DLD1 (cell line): ENCODE results near the gene RTP5.

Source experiments
- in situ Hi-C: cut with HindIII; loops from 2 replicates; pipeline ENCODE4 v1.10.0; 2017; ENCODE audit warnings: low sequenced_read_pairs

The RTP5 gene

GRCh38 chr2:241857041-241857541 lies 12.4 kb upstream of the RTP5 start:
- in situ Hi-C loops = no loop called here

DNA sequence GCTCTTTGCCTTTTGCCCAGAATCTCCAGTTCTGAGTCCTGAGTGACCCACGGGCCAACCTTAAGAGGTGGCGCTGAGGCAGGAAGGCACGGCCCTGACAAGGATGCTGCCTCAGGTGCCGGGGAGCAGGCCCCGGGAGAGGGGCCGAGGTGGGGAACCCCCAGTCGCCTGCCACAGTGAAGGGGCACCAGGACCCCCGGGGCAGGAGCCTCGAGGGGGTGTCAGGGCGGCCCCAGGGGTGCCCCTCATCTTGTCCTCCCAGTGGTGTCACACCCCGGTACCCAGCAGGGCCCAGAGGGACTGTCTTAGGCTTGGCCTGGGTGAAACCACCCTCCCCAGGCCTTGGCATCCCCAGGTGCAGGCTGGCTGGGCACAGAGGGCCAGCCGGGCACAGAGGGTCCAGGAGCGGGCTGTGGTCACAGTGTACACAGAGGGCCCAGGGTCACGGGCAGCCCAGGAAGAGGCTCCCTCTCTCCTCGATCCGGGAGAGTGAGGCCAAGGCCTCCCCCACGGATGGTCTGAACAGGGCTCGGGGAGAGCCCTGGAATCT lies 11.9 kb upstream of the RTP5 start:
- in situ Hi-C loops = no loop called here

- in situ Hi-C loops = no loop called here
Observed at GRCh38 chr2:241858206-241859016, 11.1 kb upstream of the RTP5 start, which contains the start of gene PDCD1. Gene PDCD1, minus strand, starts transcription at chr2:241858894. Its CDS starts 56 bp downstream, at chr2:241858838.

- in situ Hi-C loops = no loop called here
Observed at GRCh38 chr2:241859017-241859435, 10.5 kb upstream of the RTP5 start.

GRCh38 chr2:241859436-241860183 lies 9.9 kb upstream of the RTP5 start:
- in situ Hi-C loops = no loop called here

GRCh38 chr2:241860184-241861078 lies 9.1 kb upstream of the RTP5 start:
- in situ Hi-C loops = no loop called here

GRCh38 chr2:241861264-241861663 lies 8.3 kb upstream of the RTP5 start:
- in situ Hi-C loops = no loop called here

DNA sequence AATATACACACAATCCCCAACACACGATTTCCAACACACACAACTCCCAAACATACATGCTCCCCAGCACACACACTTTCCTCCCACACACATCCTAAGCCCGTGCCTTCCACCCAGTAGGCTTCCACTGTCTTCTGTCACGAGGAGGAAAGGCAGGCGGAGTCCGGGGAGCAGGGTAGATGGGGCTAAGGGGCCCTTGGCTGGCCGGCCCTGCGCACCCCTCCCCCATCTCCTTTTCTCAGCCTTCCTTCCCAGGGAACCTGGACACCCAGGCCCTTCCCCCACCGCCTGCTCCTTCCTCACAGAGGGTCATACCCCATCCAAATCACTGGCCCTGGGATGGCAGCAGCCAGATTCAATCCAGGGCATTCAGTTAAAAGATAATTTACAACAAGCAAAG lies 7.4 kb upstream of the RTP5 start:
- in situ Hi-C loops = no loop called here

- in situ Hi-C loops = no loop called here
Observed at GRCh38 chr2:241862775-241863535, 6.6 kb upstream of the RTP5 start.

DNA sequence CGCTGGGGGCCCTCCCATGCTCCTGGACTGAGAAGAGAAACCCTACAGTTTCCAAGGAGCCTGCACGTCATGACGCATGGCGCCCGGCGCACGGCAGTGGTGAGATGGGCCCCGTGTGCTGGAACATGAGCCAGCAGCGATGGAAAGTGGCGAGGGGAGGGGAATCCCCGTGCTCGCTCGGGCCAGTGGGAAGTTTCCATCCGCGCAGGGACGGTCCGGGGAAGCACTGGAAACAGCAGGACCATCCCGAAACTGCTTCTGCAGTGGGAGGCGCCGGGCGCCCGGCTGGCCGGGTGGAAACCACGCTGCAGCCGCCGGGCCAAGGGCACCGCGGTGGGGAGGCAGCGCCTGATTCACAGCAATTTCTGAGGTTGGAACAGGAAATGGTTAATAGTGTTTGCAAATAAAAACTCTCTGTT lies 6.0 kb upstream of the RTP5 start:
- in situ Hi-C loops = no loop called here

DNA sequence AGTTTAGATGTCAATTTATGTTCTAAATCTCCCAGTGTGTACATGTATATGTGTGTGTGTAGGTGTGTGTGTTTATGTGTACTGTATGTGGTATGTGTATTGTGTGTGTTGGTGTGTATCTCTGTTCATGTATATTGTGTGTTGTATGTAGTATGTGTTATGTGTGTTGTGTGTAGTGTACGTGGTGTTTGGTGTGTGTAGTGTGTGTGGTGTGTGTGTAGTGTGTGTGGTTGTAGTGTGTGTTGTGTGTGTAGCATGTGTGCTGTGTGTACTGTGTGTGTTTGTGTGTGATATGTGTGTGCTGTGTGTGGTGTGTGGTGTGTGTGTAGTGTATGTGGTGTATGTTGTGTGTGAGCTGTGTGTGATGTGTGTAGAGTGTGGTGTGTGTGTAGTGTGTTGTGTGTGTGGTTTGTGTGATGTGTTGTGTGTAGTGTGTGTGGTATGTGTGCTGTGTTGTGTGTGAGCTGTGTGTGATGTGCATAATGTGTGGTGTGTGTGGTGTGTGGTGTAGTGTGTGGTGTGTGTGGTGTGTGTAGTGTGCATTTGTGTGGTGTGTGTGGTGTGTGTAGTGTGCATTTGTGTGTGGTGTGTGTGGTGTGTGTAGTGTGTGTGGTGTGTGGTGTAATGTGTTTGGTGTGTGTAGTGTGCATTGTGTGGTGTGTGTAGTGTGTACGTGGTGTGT lies 5.2 kb upstream of the RTP5 start:
- in situ Hi-C loops = no loop called here

DNA sequence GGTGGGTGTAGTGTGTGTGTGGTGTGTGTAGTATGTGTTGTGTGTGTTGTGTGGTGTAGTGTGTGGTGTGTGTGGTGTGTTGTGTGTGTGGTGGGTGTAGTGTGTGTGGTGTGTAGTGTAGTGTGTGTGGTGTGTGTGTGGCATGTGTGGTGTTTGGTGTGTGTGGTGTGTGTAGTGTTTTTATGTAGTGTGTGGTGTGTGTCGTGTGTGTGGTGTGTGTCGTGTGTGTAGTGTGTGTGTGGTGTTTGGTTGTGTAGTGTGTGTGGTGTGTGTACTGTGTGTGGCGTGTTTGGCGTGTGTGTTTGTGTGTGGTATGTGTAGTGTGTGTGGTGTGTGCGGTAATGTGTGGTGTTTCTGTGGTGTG lies 4.7 kb upstream of the RTP5 start:
- in situ Hi-C loops = no loop called here

- in situ Hi-C loops = no loop called here
Observed at GRCh38 chr2:241865416-241865956, 4.0 kb upstream of the RTP5 start.

DNA sequence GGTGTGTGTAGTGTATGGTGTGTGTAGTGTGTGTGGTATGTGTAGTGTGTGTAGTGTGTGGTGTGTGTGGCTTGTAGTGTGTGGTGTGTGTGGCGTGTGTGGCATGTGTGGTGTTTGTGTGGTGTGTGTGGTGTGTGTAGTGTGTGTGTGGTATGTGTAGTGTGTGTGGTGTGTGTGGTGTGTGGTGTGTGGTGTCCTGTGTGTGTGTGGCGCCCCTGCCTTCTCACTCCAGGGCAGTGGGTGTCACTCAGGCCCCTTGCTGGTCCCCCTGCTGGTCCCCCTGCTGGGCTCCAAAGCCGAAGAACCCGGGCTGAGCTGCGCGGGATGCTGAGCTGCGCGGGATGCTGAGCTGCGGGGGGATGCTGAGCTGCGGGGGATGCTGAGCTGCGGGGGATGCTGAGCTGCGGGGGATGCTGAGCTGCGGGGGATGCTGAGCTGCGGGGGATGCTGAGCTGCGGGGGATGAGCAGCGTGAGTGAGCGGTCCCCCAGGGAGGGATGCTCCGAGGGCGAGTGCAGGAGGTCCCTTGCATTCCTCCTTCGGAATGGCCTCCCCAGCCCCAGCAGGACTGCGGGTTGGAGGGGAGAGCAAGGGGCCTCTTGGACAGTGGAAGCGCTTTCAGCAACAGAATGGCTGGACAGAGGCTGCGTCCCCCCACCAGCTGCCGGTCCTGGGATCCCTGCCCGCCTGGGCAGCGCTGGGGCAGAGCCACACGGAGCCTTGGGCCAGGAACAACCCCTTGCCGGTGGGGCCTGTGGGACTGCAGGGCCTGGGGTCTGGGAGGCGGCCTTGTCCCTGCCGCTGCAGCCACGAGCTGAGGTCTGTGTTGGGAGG lies 3.4 kb upstream of the RTP5 start:
- in situ Hi-C loops = no loop called here

GRCh38 chr2:241866790-241867645 lies 2.5 kb upstream of the RTP5 start:
- in situ Hi-C loops = no loop called here

DNA sequence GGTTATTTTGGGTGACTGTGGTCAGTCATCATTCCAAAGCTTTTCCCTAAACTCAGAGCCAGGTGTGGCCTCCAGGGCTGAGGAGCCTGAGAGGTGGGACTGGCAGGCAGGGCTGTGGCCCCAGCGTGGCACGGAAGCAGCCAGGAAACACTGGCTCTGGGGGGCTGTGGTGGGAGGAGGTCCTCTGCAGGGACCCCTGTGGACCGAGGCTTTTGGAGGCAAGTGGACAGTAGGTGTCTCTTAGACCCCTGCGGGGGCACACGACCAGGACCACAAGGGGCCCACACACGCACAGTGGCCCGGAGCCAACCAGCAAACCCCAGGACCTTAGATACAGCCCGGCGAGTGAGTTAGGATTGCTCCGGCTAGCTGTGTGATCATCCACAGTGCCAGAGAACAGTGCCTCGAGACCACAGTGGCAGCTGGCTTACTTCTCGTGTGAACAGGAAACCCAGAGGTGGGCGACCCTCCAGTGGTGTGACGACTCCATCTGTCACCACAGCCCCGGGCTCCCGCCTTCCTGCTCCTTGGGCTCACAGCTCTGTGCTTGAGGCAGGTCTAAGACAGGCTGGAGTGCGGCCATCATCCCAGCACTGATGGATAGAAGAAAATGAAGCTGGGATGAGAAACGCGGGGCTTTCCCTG lies 1.6 kb upstream of the RTP5 start:
- in situ Hi-C loops = no loop called here

- in situ Hi-C loops = no loop called here
Observed at GRCh38 chr2:241868661-241869081, 858 bp upstream of the RTP5 start.
